Neural cell (in vitro differentiated cells): ENCODE data around the gene TFB1M.

Experiments
- CTCF ChIP-seq: fragments of 450-650 bp; IDR thresholded peaks from 2 replicates; pipeline ENCODE4 v1.5.1; 2014; ENCODE audit warnings: antibody characterized with exemption, mild to moderate bottlenecking, moderate library complexity; ENCODE audit not compliant: poor library complexity, severe bottlenecking
- EP300 ChIP-seq: fragments of 450-650 bp; conservative IDR thresholded peaks from 2 replicates; pipeline ENCODE4 v1.6.1; 2014; ENCODE audit warnings: antibody characterized with exemption, mild to moderate bottlenecking, moderate library complexity; ENCODE audit not compliant: poor library complexity, severe bottlenecking
- EZH2 ChIP-seq: fragments of 200-600, 300-800 bp; shearing (Covaris generic), sonication (generic); IDR thresholded peaks from 2 replicates; pipeline ENCODE4 v1.6.1; 2014; ENCODE audit warnings: antibody characterized with exemption, low read length, borderline replicate concordance, mild to moderate bottlenecking; ENCODE audit not compliant: insufficient read depth, poor library complexity, severe bottlenecking
- RAD21 ChIP-seq: fragments of 450-650 bp; conservative IDR thresholded peaks from 2 replicates; pipeline ENCODE4 v1.6.1; 2014; ENCODE audit warnings: antibody characterized with exemption, mild to moderate bottlenecking, moderate library complexity
- SMC3 ChIP-seq: fragments of 450-650 bp; conservative IDR thresholded peaks from 2 replicates; pipeline ENCODE4 v1.6.1; 2014; ENCODE audit warnings: antibody characterized with exemption, mild to moderate bottlenecking, moderate library complexity; ENCODE audit not compliant: poor library complexity
- TAF1 ChIP-seq: IDR thresholded peaks from 2 replicates; pipeline ENCODE4 v1.6.1; 2012; ENCODE audit warnings: low read depth

- TF ChIP-seq CTCF, result no peak
- TF ChIP-seq TAF1, result no peak
- TF ChIP-seq SMC3, result no peak
- no peak for TF ChIP-seq RAD21
- TF ChIP-seq EP300, result no peak
- no peak for TF ChIP-seq EZH2
Observed at GRCh38 chr6:155346957-155347356, 32.7 kb upstream of the TFB1M start.
